Vagina (tissue), 2 donors: Measurements from ENCODE around the gene TATDN2. TPM values are rescaled to one million over a fixed set of nuclear protein-coding genes. Genes with fewer than 3 reads are reported as not detected.

Experiments
- DNase-seq, 2 donors: peaks; one replicate each; pipeline ENCODE4 v3.0.0-alpha.2; 2017; ENCODE audit errors: extremely low spot score in 2 of 2
- H3K27ac ChIP-seq: fragments of 200-600 bp; sonication (generic); one replicate; pipeline ENCODE4 v1.5.1; 2019
- H3K27me3 ChIP-seq: fragments of 200-600 bp; sonication (generic); one replicate; pipeline ENCODE4 v1.5.1; 2019
- H3K36me3 ChIP-seq, 2 donors: fragments of 200-600 bp; sonication (generic); one replicate each; pipeline ENCODE4 v1.5.1; 2017 to 2019
- H3K4me1 ChIP-seq: fragments of 200-600 bp; sonication (generic); one replicate; pipeline ENCODE4 v1.5.1; 2019
- H3K4me3 ChIP-seq, 2 donors: fragments of 200-600 bp; sonication (generic); 1 replicate in 1 of 2; 2 replicates in 1 of 2; pipeline ENCODE4 v1.5.1; 2016 to 2019
- H3K9me3 ChIP-seq: fragments of 200-600 bp; sonication (generic); one replicate; pipeline ENCODE4 v1.5.1; 2019
- CTCF ChIP-seq, 3 experiments: fragments of 450-650 bp in 2 of 3; fragments of 200-600 bp in 1 of 3; sonication (generic) in 1 of 3; IDR thresholded peaks; one replicate each; pipeline ENCODE4 v1.5.1; 2017 to 2019; ENCODE audit warnings: antibody characterized with exemption in 3 of 3, mild to moderate bottlenecking in 2 of 3, moderate library complexity in 2 of 3
- POLR2A ChIP-seq, 2 donors: fragments of 450-650 bp; IDR thresholded peaks; one replicate each; pipeline ENCODE4 v1.6.1; 2017; ENCODE audit warnings: antibody characterized with exemption in 2 of 2, mild to moderate bottlenecking in 2 of 2, moderate library complexity in 2 of 2
- POLR2AphosphoS5 ChIP-seq, 2 donors: sonication (generic); formaldehyde crosslinking; IDR thresholded peaks; one replicate each; pipeline ENCODE4 v1.9.0; 2017; ENCODE audit warnings: antibody characterized with exemption in 2 of 2, mild to moderate bottlenecking in 2 of 2, low read depth in 1 of 2; ENCODE audit not compliant: insufficient read depth in 1 of 2
- intact Hi-C: fragments of 100-400 bp; cut with DNase I; formaldehyde crosslinking; loops from one replicate; pipeline ENCODE4 v1.15.1; 2023
- total RNA-seq: library from RNA; depleted of rRNA; stranded (reverse); fragments of >200 nt; gene quantifications from one replicate; pipeline ENCODE4 v1.2.3, GENCODE V29; 2016

The TATDN2 gene
- total RNA-seq, 1 donor from 2014 or later = 34.4 TPM

- Histone ChIP-seq H3K4me1 (peaks cover 24% of the 10 kb centered on the region), H3K36me3 (peaks cover 0 to 16% of the 10 kb centered on the region in 2 donors)
These were observed 5.5 kb downstream of the TATDN2 start for GRCh38 chr3:10253731-10254130.

GRCh38 chr3:10255835-10256234, 7.6 kb downstream of the TATDN2 start:
- intact Hi-C loops = loop anchor here (5.0 kb wide), 1 partner anchor 51 kb away; no protein-coding TSS in a partner anchor
- DNase-seq = no peak
- Histone ChIP-seq H3K27me3 (no peaks in the 10 kb centered on the region), H3K36me3 (peaks cover 0 to 28% of the 10 kb centered on the region in 2 donors), H3K4me3 (no peak overlapping the region), H3K4me1 (peaks cover 5% of the 10 kb centered on the region), H3K9me3 (no peaks in the 10 kb centered on the region), H3K27ac (no peak overlapping the region)
- TF ChIP-seq POLR2AphosphoS5 (IDR thresholded peaks at IDR 0.05; ENCODE audit: insufficient read depth in 1 of 2, low read depth in 1 of 2) = no peak
- TF ChIP-seq POLR2A (IDR thresholded peaks at IDR 0.05) = no peak
- TF ChIP-seq CTCF (IDR thresholded peaks at IDR 0.05) = no peak

More at GRCh38 chr3:10253731-10254130, 5.5 kb downstream of the TATDN2 start:
- Histone ChIP-seq H3K9me3 (no peaks in the 10 kb centered on the region), H3K4me3 (no peak overlapping the region), H3K27me3 (no peaks in the 10 kb centered on the region), H3K27ac (no peak overlapping the region)
- intact Hi-C loops = no loop called here
- TF ChIP-seq CTCF (IDR thresholded peaks at IDR 0.05) = no peak
- TF ChIP-seq POLR2AphosphoS5 (IDR thresholded peaks at IDR 0.05; ENCODE audit: insufficient read depth in 1 of 2, low read depth in 1 of 2) = no peak
- TF ChIP-seq POLR2A (IDR thresholded peaks at IDR 0.05) = no peak
- no peak for DNase-seq

- Histone ChIP-seq H3K9me3 (no peaks in the 10 kb centered on the region), H3K27ac (no peak overlapping the region), H3K4me1 (peaks cover 10% of the 10 kb centered on the region), H3K27me3 (no peaks in the 10 kb centered on the region), H3K36me3 (peaks cover 0 to 23% of the 10 kb centered on the region in 2 donors), H3K4me3 (no peak overlapping the region)
- intact Hi-C loops = loop anchor here (5.0 kb wide), 1 partner anchor 48 kb away; no protein-coding TSS in a partner anchor
- DNase-seq = no peak
- TF ChIP-seq POLR2AphosphoS5 (IDR thresholded peaks at IDR 0.05; ENCODE audit: insufficient read depth in 1 of 2, low read depth in 1 of 2) (no peak), POLR2A (IDR thresholded peaks at IDR 0.05) (no peak), CTCF (IDR thresholded peaks at IDR 0.05) (no peak)
These were observed 10.8 kb downstream of the TATDN2 start for GRCh38 chr3:10259036-10259435.

- H3K4me1 ChIP-seq = peaks cover 15% of the 10 kb centered on the region
- TF ChIP-seq POLR2A (IDR thresholded peaks at IDR 0.05) (no peak), CTCF (IDR thresholded peaks at IDR 0.05) (no peak), POLR2AphosphoS5 (IDR thresholded peaks at IDR 0.05; ENCODE audit: insufficient read depth in 1 of 2, low read depth in 1 of 2) (no peak)
- no peak for DNase-seq
- H3K9me3 ChIP-seq = no peaks in the 10 kb centered on the region
- H3K4me3 ChIP-seq = no peak overlapping the region
- intact Hi-C loops = loop anchor here (5.0 kb wide), 1 partner anchor 48 kb away; no protein-coding TSS in a partner anchor
- H3K27me3 ChIP-seq = no peaks in the 10 kb centered on the region
- no peak overlapping the region for H3K27ac ChIP-seq
- H3K36me3 ChIP-seq = peaks cover 0 to 22% of the 10 kb centered on the region in 2 donors
These were observed 11.5 kb downstream of the TATDN2 start for GRCh38 chr3:10259798-10260197.

GRCh38 chr3:10260211-10260701, 12.0 kb downstream of the TATDN2 start:
- no peaks in the 10 kb centered on the region for H3K9me3 ChIP-seq
- intact Hi-C loops = no loop called here
- H3K27ac ChIP-seq = no peak overlapping the region
- H3K27me3 ChIP-seq = no peaks in the 10 kb centered on the region
- TF ChIP-seq POLR2A (IDR thresholded peaks at IDR 0.05) (no peak), CTCF (IDR thresholded peaks at IDR 0.05) (no peak), POLR2AphosphoS5 (IDR thresholded peaks at IDR 0.05; ENCODE audit: insufficient read depth in 1 of 2, low read depth in 1 of 2) (no peak)
- DNase-seq = no peak
- H3K4me1 ChIP-seq = peaks cover 15% of the 10 kb centered on the region
- peaks cover 0 to 22% of the 10 kb centered on the region in 2 donors for H3K36me3 ChIP-seq
- no peak overlapping the region for H3K4me3 ChIP-seq
